HepG2 (cell line): ENCODE data around the gene SHE. TPM values are rescaled to one million over a fixed set of nuclear protein-coding genes. Genes with fewer than 3 reads are reported as not detected.

Source experiments
- ATAC-seq: fragments of 200-7000 bp; cut with Tn5 transposase; 3 replicates; pipeline ENCODE4 v1.9.1; 2020; ENCODE audit warnings: mild to moderate bottlenecking, moderate library complexity
- BruUV-seq: library from RNA; stranded (reverse); fragments of 400-500 nt; replicated peaks from 2 replicates; lab custom pipeline; 2021; lab: Mats Ljungman, UMichigan
- CTCF ChIA-PET: fragments of 300-600 bp; formaldehyde crosslinking; extraction: SDS; loops from one replicate; lab custom pipeline; 2021; ENCODE audit warnings: low total read pairs, inconsistent platforms, low intra/inter-chr PET ratio; lab: Yijun Ruan, JAX
- POLR2A ChIA-PET: fragments of 350-600 bp; sonication (Branson Sonifier 250); formaldehyde crosslinking; loops from one replicate; lab custom pipeline; 2020; ENCODE audit warnings: antibody characterized with exemption, inconsistent platforms; lab: Yijun Ruan, JAX
- DNase-seq: peaks from one replicate; pipeline ENCODE4 v3.0.0-alpha.2; 2015; ENCODE audit warnings: low spot score
- FAIRE-seq: peaks from 3 replicates; lab custom pipeline; 2011; peaks lifted over from hg19 to GRCh38; lab: Jason Lieb, UNC
- H2AFZ ChIP-seq: one replicate; pipeline ENCODE4 v1.6.1; 2011; ENCODE audit warnings: low read length, inconsistent platforms
- H3K27ac ChIP-seq: fragments of 300-600 bp; 3 replicates; pipeline ENCODE4 v1.8.0; 2011; ENCODE audit warnings: mixed run types, mild to moderate bottlenecking, mixed read lengths, low read length, inconsistent platforms; ENCODE audit not compliant: insufficient read depth; ENCODE audit errors: extremely low read length
- H3K27me3 ChIP-seq, 2 experiments: fragments of 200-600 bp in 1 of 2; 2 replicates in 1 of 2; 3 replicates in 1 of 2; pipeline versions ENCODE4 v1.6.0 to v1.8.0; 2011; ENCODE audit warnings: low read length in 2 of 2, mild to moderate bottlenecking in 2 of 2, moderate library complexity in 2 of 2, inconsistent platforms in 1 of 2; ENCODE audit not compliant: insufficient read depth in 2 of 2, control insufficient read depth in 1 of 2
- H3K36me3 ChIP-seq, 2 experiments: fragments of 200-600 bp in 1 of 2; replicated peaks in 1 of 2; 2 replicates in 1 of 2; 3 replicates in 1 of 2; pipeline versions ENCODE4 v1.5.1 to v1.8.0; 2011; ENCODE audit warnings: low read length in 2 of 2, inconsistent platforms in 1 of 2; ENCODE audit not compliant: insufficient read depth in 2 of 2, control insufficient read depth in 1 of 2
- H3K4me1 ChIP-seq: 2 replicates; pipeline ENCODE4 v1.5.1; 2012; ENCODE audit warnings: low read length, inconsistent platforms; ENCODE audit not compliant: insufficient read depth
- H3K4me2 ChIP-seq: 2 replicates; pipeline ENCODE4 v1.6.0; 2011; ENCODE audit warnings: low read depth, low read length, inconsistent platforms
- H3K4me3 ChIP-seq, 3 experiments: fragments of 200-600 bp in 1 of 3; sonication (generic), shearing (Covaris generic) in 1 of 3; replicated peaks in 1 of 3; 2 replicates each; pipeline ENCODE4 v1.5.1; 2011 to 2016; ENCODE audit warnings: low read length in 3 of 3, inconsistent platforms in 2 of 3, low read depth in 2 of 3, mild to moderate bottlenecking in 2 of 3, control low read depth in 1 of 3, mixed read lengths in 1 of 3; ENCODE audit not compliant: insufficient read depth in 1 of 3
- H3K79me2 ChIP-seq: one replicate; pipeline ENCODE4 v1.6.1; 2011; ENCODE audit warnings: low read length, inconsistent platforms; ENCODE audit not compliant: insufficient read depth
- H3K9ac ChIP-seq: 2 replicates; pipeline ENCODE4 v1.6.0; 2011; ENCODE audit warnings: mild to moderate bottlenecking, low read depth, low read length, inconsistent platforms; ENCODE audit not compliant: insufficient read depth
- H3K9me3 ChIP-seq: 2 replicates; pipeline ENCODE4 v1.5.1; 2012; ENCODE audit warnings: mild to moderate bottlenecking, low read length
- H4K20me1 ChIP-seq: 2 replicates; pipeline ENCODE4 v1.6.0; 2011; ENCODE audit warnings: inconsistent platforms, mild to moderate bottlenecking, low read length, moderate library complexity; ENCODE audit not compliant: insufficient read depth
- BRCA1 ChIP-seq: sonication (generic); formaldehyde crosslinking; IDR thresholded peaks from 2 replicates; pipeline ENCODE4 v1.4.0; 2020; ENCODE audit warnings: missing genetic modification reagents
- CREM ChIP-seq, 2 experiments: sonication (generic) in 1 of 2; formaldehyde crosslinking in 1 of 2; IDR thresholded peaks; 2 replicates each; pipeline versions ENCODE4 v1.4.0 to v1.6.1; 2016 to 2020; ENCODE audit warnings: antibody characterized with exemption in 1 of 2, mild to moderate bottlenecking in 1 of 2, missing genetic modification reagents in 1 of 2
- NFYB ChIP-seq: sonication (generic); formaldehyde crosslinking; IDR thresholded peaks from 2 replicates; pipeline ENCODE4 v1.4.0; 2020; ENCODE audit warnings: missing genetic modification reagents
- SRSF9 ChIP-seq: fragments of 200-400 bp; formaldehyde crosslinking; IDR thresholded peaks from 2 replicates; pipeline ENCODE4 v1.6.1; 2018; ENCODE audit warnings: borderline replicate concordance, mild to moderate bottlenecking, low read depth, low read length; ENCODE audit not compliant: insufficient read depth, poor library complexity, severe bottlenecking
- ZNF430 ChIP-seq: sonication (generic); formaldehyde crosslinking; IDR thresholded peaks from 2 replicates; pipeline ENCODE4 v1.9.0; 2021; ENCODE audit warnings: mild to moderate bottlenecking, missing genetic modification reagents
- ZNF761 ChIP-seq: sonication (generic); formaldehyde crosslinking; conservative IDR thresholded peaks from 2 replicates; pipeline ENCODE4 v1.4.0; 2020; ENCODE audit warnings: mild to moderate bottlenecking, missing genetic modification reagents
- ZSCAN22 ChIP-seq: sonication (generic); formaldehyde crosslinking; IDR thresholded peaks from 2 replicates; pipeline ENCODE4 v1.4.0; 2020; ENCODE audit warnings: mild to moderate bottlenecking, missing genetic modification reagents
- WGBS: methylation state at CpG from one replicate; pipeline ENCODE4 v1.1.6; 2017; ENCODE audit warnings: low lambda C conversion rate; 5-methylcytosine and 5-hydroxymethylcytosine counted together
- in situ Hi-C: cut with HindIII; loops from 2 replicates; pipeline ENCODE4 v1.10.0; 2017; ENCODE audit warnings: low pct_unique_long_range_greater_than_20kb; ENCODE audit not compliant: extremely low pct_ligation_motif_present
- intact Hi-C: fragments of 100-400 bp; cut with micrococcal nuclease; formaldehyde crosslinking; loops from one replicate; pipeline ENCODE4 v1.10.0; 2022; ENCODE audit not compliant: unreplicated experiment
- polyA plus RNA-seq, 8 experiments: library from polyadenylated mRNA; depleted of rRNA in 3 of 8; stranded (reverse) in 7 of 8; unstranded in 1 of 8; fragments of >200 nt; fragmentation: Illumina TruSeq in 4 of 8; extraction: Trizol in 4 of 8; gene quantifications; 2 replicates each; pipeline versions ENCODE4 v1.2.1 to v1.2.3, GENCODE V29; 2011 to 2016; ENCODE audit warnings: low read depth in 4 of 8, missing spikeins in 1 of 8, mixed read lengths in 1 of 8; ENCODE audit not compliant: insufficient read depth in 1 of 8
- total RNA-seq, 5 experiments: library from RNA; depleted of rRNA; stranded (reverse); fragments of >200 nt; fragmentation: Illumina TruSeq; extraction: Trizol; gene quantifications; 2 replicates each; pipeline ENCODE4 v1.2.3, GENCODE V29; 2016; ENCODE audit warnings: low read depth in 1 of 5
- TF ChIP-seq, protein P1 (sequence below): sonication (generic); formaldehyde crosslinking; IDR thresholded peaks from 2 replicates; pipeline ENCODE4 v1.8.0; 2023; ENCODE audit warnings: mild to moderate bottlenecking, missing genetic modification reagents
- TF ChIP-seq, protein P2 (sequence below): sonication (generic); formaldehyde crosslinking; IDR thresholded peaks from 2 replicates; pipeline ENCODE4 v1.4.0; 2020; ENCODE audit warnings: missing genetic modification reagents, borderline replicate concordance
- TF ChIP-seq, protein P3 (sequence below): sonication (generic); formaldehyde crosslinking; IDR thresholded peaks from 2 replicates; pipeline ENCODE4 v1.8.1; 2023; ENCODE audit warnings: missing genetic modification reagents, inconsistent platforms, borderline replicate concordance

The SHE gene
- total and polyA plus RNA-seq, 2 of the 13 experiments (the other 11 are each of a cell fraction or from before 2014, with no cell fraction given) = not detected

DNA sequence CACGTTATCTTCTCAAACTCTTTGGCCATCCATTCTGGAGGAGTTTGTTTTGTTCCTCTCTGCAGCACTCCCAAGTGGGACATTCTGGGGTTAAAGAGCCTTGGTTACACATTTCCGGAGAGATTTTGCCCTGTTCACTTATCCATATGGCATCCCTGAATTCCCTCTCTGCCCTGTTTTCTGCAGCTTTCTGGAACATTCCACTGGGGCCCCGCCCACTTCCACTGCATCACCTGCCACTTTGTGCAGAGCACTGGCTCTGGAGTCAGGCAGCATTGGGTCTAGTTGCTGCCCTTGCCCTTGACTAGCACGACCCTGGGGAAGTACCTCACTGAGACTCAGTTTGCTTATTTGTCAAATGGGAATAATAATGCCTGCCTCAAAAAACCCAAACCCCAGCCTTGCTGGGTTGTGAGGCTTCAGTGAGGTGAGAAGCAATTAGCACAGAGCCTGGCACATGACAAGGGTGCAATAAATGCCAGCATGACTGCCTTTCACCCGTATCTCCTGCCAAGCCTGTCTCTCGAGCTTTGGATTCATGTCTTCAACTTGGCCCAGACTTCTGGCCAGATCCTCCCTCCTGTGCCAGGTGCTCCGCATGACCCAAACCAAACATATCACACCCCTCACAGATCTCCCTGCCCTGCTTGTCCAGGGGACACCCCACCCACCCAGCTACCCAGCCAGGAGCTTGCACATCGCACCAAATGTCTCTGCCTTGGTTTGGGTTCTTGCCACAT lies 58.8 kb downstream of the SHE start:
- H3K27ac ChIP-seq = no peak overlapping the region
- peaks cover 18% of the 10 kb centered on the region for H3K4me1 ChIP-seq
- no peaks in the 10 kb centered on the region for H4K20me1 ChIP-seq
- in situ Hi-C loops (no loop called here), intact Hi-C loops (loop anchor here (10.0 kb wide), 1 partner anchor 89 kb away; no protein-coding TSS in a partner anchor)
- H3K9me3 ChIP-seq = no peaks in the 10 kb centered on the region
- H3K27me3 ChIP-seq = no peaks in the 10 kb centered on the region
- H3K79me2 ChIP-seq = no peaks in the 10 kb centered on the region
- TF ChIP-seq CREM (IDR thresholded peaks at IDR 0.05) (no peak), CREM (CRISPR knock-in tag; IDR thresholded peaks at IDR 0.05) (no peak), SRSF9 (no peak), ZSCAN22 (CRISPR knock-in tag) (no peak), BRCA1 (CRISPR knock-in tag) (no peak), NFYB (no peak), ZNF430 (CRISPR knock-in tag) (no peak), ZNF761 (CRISPR knock-in tag) (no peak)
- TF ChIP-seq, protein P1, sequence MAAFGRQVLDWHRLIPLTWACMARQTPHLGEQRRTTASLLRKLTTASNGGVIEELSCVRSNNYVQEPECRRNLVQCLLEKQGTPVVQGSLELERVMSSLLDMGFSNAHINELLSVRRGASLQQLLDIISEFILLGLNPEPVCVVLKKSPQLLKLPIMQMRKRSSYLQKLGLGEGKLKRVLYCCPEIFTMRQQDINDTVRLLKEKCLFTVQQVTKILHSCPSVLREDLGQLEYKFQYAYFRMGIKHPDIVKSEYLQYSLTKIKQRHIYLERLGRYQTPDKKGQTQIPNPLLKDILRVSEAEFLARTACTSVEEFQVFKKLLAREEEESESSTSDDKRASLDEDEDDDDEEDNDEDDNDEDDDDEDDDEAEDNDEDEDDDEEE = no peak
- TF ChIP-seq, protein P2, sequence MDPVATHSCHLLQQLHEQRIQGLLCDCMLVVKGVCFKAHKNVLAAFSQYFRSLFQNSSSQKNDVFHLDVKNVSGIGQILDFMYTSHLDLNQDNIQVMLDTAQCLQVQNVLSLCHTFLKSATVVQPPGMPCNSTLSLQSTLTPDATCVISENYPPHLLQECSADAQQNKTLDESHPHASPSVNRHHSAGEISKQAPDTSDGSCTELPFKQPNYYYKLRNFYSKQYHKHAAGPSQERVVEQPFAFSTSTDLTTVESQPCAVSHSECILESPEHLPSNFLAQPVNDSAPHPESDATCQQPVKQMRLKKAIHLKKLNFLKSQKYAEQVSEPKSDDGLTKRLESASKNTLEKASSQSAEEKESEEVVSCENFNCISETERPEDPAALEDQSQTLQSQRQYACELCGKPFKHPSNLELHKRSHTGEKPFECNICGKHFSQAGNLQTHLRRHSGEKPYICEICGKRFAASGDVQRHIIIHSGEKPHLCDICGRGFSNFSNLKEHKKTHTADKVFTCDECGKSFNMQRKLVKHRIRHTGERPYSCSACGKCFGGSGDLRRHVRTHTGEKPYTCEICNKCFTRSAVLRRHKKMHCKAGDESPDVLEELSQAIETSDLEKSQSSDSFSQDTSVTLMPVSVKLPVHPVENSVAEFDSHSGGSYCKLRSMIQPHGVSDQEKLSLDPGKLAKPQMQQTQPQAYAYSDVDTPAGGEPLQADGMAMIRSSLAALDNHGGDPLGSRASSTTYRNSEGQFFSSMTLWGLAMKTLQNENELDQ (CRISPR knock-in tag) = no peak
- TF ChIP-seq, protein P3, sequence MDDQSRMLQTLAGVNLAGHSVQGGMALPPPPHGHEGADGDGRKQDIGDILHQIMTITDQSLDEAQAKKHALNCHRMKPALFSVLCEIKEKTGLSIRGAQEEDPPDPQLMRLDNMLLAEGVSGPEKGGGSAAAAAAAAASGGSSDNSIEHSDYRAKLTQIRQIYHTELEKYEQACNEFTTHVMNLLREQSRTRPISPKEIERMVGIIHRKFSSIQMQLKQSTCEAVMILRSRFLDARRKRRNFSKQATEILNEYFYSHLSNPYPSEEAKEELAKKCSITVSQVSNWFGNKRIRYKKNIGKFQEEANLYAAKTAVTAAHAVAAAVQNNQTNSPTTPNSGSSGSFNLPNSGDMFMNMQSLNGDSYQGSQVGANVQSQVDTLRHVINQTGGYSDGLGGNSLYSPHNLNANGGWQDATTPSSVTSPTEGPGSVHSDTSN = no peak
- FAIRE-seq (no peak), DNase-seq (no peak), ATAC-seq (no peak)
- POLR2A ChIA-PET = no interaction called here
- BruUV-seq = no TSS peak
- H3K4me3 ChIP-seq = no peak overlapping the region
- H3K36me3 ChIP-seq = no peaks in the 10 kb centered on the region
- CTCF ChIA-PET = interaction anchor here (1.6 to 1.9 kb wide), 2 partner anchors 38 to 117 kb away, joined by 4 to 12 read pairs; partner anchors contain the start of gene IL6R
- H2AFZ ChIP-seq = no peak overlapping the region
- no peak overlapping the region for H3K4me2 ChIP-seq
- no peak overlapping the region for H3K9ac ChIP-seq
- 96% methylated on average over 8 of the region's 8 CpGs for WGBS
